H1 (cell line): ENCODE measurements around the gene PDLIM4. TPM values are rescaled to one million over a fixed set of nuclear protein-coding genes. Genes with fewer than 3 reads are reported as not detected.

Experiments used
- CTCF ChIA-PET: fragments of 300-600 bp; sonication (Branson Sonifier 250); formaldehyde crosslinking; loops from one replicate; lab custom pipeline; 2021; ENCODE audit not compliant: partially characterized antibody; lab: Charles Lee
- POLR2A ChIA-PET: fragments of 300-600 bp; sonication (Branson Sonifier 250); formaldehyde crosslinking; loops from one replicate; lab custom pipeline; 2021; ENCODE audit warnings: inconsistent platforms; ENCODE audit not compliant: partially characterized antibody; lab: Charles Lee
- DNase-seq, 2 experiments: peaks; one replicate each; pipeline versions ENCODE4 v3.0.0 to v3.0.0-alpha.2; 2010 to 2022; ENCODE audit warnings: low spot score in 2 of 2, low read depth in 1 of 2, mixed read lengths in 1 of 2
- FAIRE-seq: peaks from 2 replicates; lab custom pipeline; 2011; peaks lifted over from hg19 to GRCh38; lab: Jason Lieb, UNC
- H2AFZ ChIP-seq: 2 replicates; pipeline ENCODE4 v1.8.1; 2012; ENCODE audit warnings: low read length, inconsistent platforms
- H2AK5ac ChIP-seq: 2 replicates; pipeline ENCODE4 v1.6.1; 2013; ENCODE audit warnings: low read depth, low read length
- H2BK120ac ChIP-seq: replicated peaks from 2 replicates; pipeline ENCODE3; 2013; ENCODE audit warnings: low read depth, low read length, inconsistent platforms
- H2BK12ac ChIP-seq: 2 replicates; pipeline ENCODE4 v1.6.1; 2013; ENCODE audit warnings: low read depth, low read length
- H2BK15ac ChIP-seq: 2 replicates; pipeline ENCODE4 v1.6.1; 2013; ENCODE audit warnings: low read length
- H2BK20ac ChIP-seq: 2 replicates; pipeline ENCODE4 v1.6.1; 2013; ENCODE audit warnings: low read length
- H2BK5ac ChIP-seq: 2 replicates; pipeline ENCODE4 v1.6.1; 2013; ENCODE audit warnings: low read depth, low read length
- H3K14ac ChIP-seq: 2 replicates; pipeline ENCODE4 v1.6.1; 2013; ENCODE audit warnings: inconsistent platforms; ENCODE audit not compliant: insufficient read length
- H3K18ac ChIP-seq: 2 replicates; pipeline ENCODE4 v1.6.1; 2013; ENCODE audit warnings: low read length; ENCODE audit errors: extremely low read depth
- H3K23ac ChIP-seq: 2 replicates; pipeline ENCODE4 v1.6.1; 2013; ENCODE audit warnings: inconsistent platforms; ENCODE audit not compliant: insufficient read length
- H3K23me2 ChIP-seq: 2 replicates; pipeline ENCODE4 v1.6.1; 2013; ENCODE audit warnings: low read depth, low read length
- H3K27ac ChIP-seq: 2 replicates; pipeline ENCODE4 v1.6.1; 2011; ENCODE audit warnings: low read depth, low read length, inconsistent platforms
- H3K27me3 ChIP-seq, 4 experiments: replicated peaks in 1 of 4; 1 replicate in 1 of 4; 2 replicates in 3 of 4; pipeline versions ENCODE4 v1.6.1 to v1.8.1; 2011 to 2013; ENCODE audit warnings: low read length in 3 of 4, mild to moderate bottlenecking in 3 of 4, inconsistent platforms in 2 of 4, mixed read lengths in 2 of 4, moderate library complexity in 1 of 4; ENCODE audit not compliant: control insufficient read depth in 3 of 4, insufficient read depth in 3 of 4; ENCODE audit errors: extremely low read depth in 1 of 4
- H3K36me3 ChIP-seq, 4 experiments: 2 replicates each; pipeline versions ENCODE4 v1.6.1 to v1.8.1; 2011 to 2013; ENCODE audit warnings: mild to moderate bottlenecking in 4 of 4, low read length in 3 of 4, moderate library complexity in 2 of 4, control low read depth in 1 of 4, inconsistent platforms in 1 of 4; ENCODE audit not compliant: insufficient read depth in 4 of 4, control insufficient read depth in 2 of 4
- H3K4ac ChIP-seq: replicated peaks from 2 replicates; pipeline ENCODE3; 2013; ENCODE audit warnings: low read length, low read depth, mixed read lengths, inconsistent platforms; ENCODE audit not compliant: insufficient read length
- H3K4me1 ChIP-seq, 4 experiments: replicated peaks in 1 of 4; 1 replicate in 1 of 4; 2 replicates in 3 of 4; pipeline versions ENCODE4 v1.6.1 to v1.8.1; 2011 to 2013; ENCODE audit warnings: low read length in 3 of 4, inconsistent platforms in 2 of 4, mixed read lengths in 1 of 4; ENCODE audit not compliant: insufficient read depth in 4 of 4, control insufficient read depth in 3 of 4
- H3K4me2 ChIP-seq, 2 experiments: 2 replicates each; pipeline versions ENCODE4 v1.6.1 to v1.8.1; 2011 to 2013; ENCODE audit warnings: low read depth in 2 of 2, low read length in 2 of 2, control low read depth in 1 of 2, inconsistent platforms in 1 of 2, mild to moderate bottlenecking in 1 of 2; ENCODE audit not compliant: insufficient read depth in 1 of 2
- H3K4me3 ChIP-seq, 4 experiments: fragments of 200-600, 300-600 bp in 1 of 4; sonication (generic), shearing (Covaris generic), sonication (Bioruptor Twin) in 1 of 4; 2 replicates each; pipeline versions ENCODE4 v1.5.1 to v1.8.1; 2011 to 2016; ENCODE audit warnings: low read length in 4 of 4, low read depth in 3 of 4, control low read depth in 2 of 4, inconsistent platforms in 2 of 4, mild to moderate bottlenecking in 2 of 4, mixed read lengths in 1 of 4, moderate library complexity in 1 of 4; ENCODE audit not compliant: insufficient read depth in 2 of 4; ENCODE audit errors: extremely low read depth in 1 of 4
- H3K56ac ChIP-seq: replicated peaks from 2 replicates; pipeline ENCODE3; 2013; ENCODE audit warnings: low read depth, mild to moderate bottlenecking, mixed read lengths, low read length, inconsistent platforms; ENCODE audit not compliant: insufficient read length
- H3K79me1 ChIP-seq: 2 replicates; pipeline ENCODE4 v1.6.1; 2013; ENCODE audit warnings: low read depth, low read length, control low read depth
- H3K79me2 ChIP-seq, 2 experiments: 2 replicates each; pipeline versions ENCODE4 v1.6.1 to v1.8.1; 2012 to 2013; ENCODE audit warnings: low read length in 2 of 2, mild to moderate bottlenecking in 2 of 2, inconsistent platforms in 1 of 2; ENCODE audit not compliant: insufficient read depth in 2 of 2, control insufficient read depth in 1 of 2
- H3K9ac ChIP-seq, 4 experiments: replicated peaks in 1 of 4; 1 replicate in 1 of 4; 2 replicates in 3 of 4; pipeline versions ENCODE4 v1.6.1 to v1.8.1; 2011 to 2013; ENCODE audit warnings: low read depth in 3 of 4, low read length in 3 of 4, control low read depth in 2 of 4, mild to moderate bottlenecking in 2 of 4, moderate library complexity in 2 of 4, inconsistent platforms in 1 of 4; ENCODE audit errors: extremely low read depth in 1 of 4
- H3K9me3 ChIP-seq, 2 experiments: 2 replicates each; pipeline versions ENCODE4 v1.6.1 to v1.8.1; 2012 to 2013; ENCODE audit warnings: mild to moderate bottlenecking in 2 of 2, moderate library complexity in 2 of 2, control low read depth in 1 of 2, inconsistent platforms in 1 of 2, low read depth in 1 of 2, low read length in 1 of 2, mixed read lengths in 1 of 2; ENCODE audit not compliant: insufficient read depth in 2 of 2
- H4K20me1 ChIP-seq, 2 experiments: replicated peaks in 1 of 2; 2 replicates each; pipeline versions ENCODE3 to v1.8.1; 2011 to 2013; ENCODE audit warnings: inconsistent platforms in 2 of 2, low read length in 2 of 2, mild to moderate bottlenecking in 1 of 2; ENCODE audit not compliant: insufficient read depth in 2 of 2, control insufficient read depth in 1 of 2
- H4K5ac ChIP-seq: 2 replicates; pipeline ENCODE4 v1.6.1; 2013; ENCODE audit warnings: low read length, low read depth, mixed read lengths, inconsistent platforms; ENCODE audit not compliant: insufficient read length
- H4K8ac ChIP-seq: 2 replicates; pipeline ENCODE4 v1.8.0; 2013; ENCODE audit warnings: mild to moderate bottlenecking, moderate library complexity, low read length, inconsistent platforms; ENCODE audit not compliant: insufficient read depth; ENCODE audit errors: extremely low read depth
- H4K91ac ChIP-seq: replicated peaks from 2 replicates; pipeline ENCODE3; 2013; ENCODE audit warnings: low read length, mixed read lengths, inconsistent platforms; ENCODE audit not compliant: insufficient read length
- MAFK ChIP-seq: IDR thresholded peaks from 2 replicates; pipeline ENCODE4 v1.6.1; 2012; ENCODE audit warnings: low read depth, mild to moderate bottlenecking, improper control_type of control experiment, low read length
- WGBS, 2 experiments: shearing (Covaris generic) in 1 of 2; methylation state at CpG; one replicate each; pipeline versions ENCODE4 v1.1.6 to v1.1.7; 2013 to 2015; ENCODE audit warnings: low lambda C conversion rate in 2 of 2, mixed read lengths in 2 of 2, inconsistent platforms in 1 of 2, low coverage in 1 of 2, missing lambda C conversion rate in 1 of 2; ENCODE audit not compliant: insufficient replicate concordance in 2 of 2, insufficient coverage in 1 of 2, insufficient read length in 1 of 2; ENCODE audit errors: extremely low coverage in 1 of 2, missing lambda C conversion rate in 1 of 2; 5-methylcytosine and 5-hydroxymethylcytosine counted together
- polyA plus RNA-seq, 7 experiments: library from polyadenylated mRNA; depleted of rRNA in 3 of 7; stranded (reverse) in 5 of 7; unstranded in 2 of 7; fragments of >200 nt in 5 of 7; fragments of 200-250 nt in 2 of 7; gene quantifications; 1 replicate in 5 of 7; 2 replicates in 1 of 7; 4 replicates in 1 of 7; pipeline versions ENCODE4 v1.2.1 to v1.2.3, GENCODE V29; 2011 to 2013; ENCODE audit warnings: missing spikeins in 2 of 7, mixed read lengths in 2 of 7
- total RNA-seq: library from RNA; stranded (reverse); fragmentation: NEBNext Ultra II Directional; extraction: Animal tissue kit (Norgen Biotek cat#: 25700); gene quantifications from 2 replicates; pipeline ENCODE4 v1.2.1, GENCODE V29; 2021

The PDLIM4 gene
- total and polyA plus RNA-seq, 2 of the 8 experiments (the other 6 are each of a cell fraction or from before 2014, with no cell fraction given), result 10.7 to 29.1 TPM

DNA sequence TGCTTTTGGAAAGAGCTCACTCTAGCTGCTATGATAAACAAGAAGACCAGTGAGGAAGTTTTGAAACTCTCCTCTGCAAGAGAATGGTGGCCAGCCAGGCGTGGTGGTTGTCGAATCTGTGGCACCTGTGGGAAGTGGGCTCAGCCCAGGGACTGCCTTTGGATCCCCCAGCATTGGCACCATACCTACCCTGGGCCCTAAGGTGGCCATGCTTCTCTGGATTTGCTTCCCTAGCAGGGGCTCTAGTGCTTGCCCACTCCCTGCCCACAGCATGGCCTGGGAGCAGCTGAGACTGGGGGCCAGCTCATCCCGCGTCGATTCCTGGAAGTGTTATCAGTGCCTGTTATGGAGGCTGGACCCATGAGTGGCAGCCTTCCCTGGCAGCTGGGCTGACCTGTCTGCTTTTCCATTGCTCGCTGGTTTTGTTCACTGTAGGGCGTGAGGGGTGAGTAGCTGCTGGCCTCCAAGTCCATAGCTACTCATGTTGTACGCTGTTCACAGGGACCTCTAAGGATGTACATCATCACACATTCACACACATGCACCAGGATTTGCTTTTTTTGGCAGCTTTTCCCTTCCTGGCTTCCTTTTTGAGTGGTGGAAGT is 39.0 kb downstream of the PDLIM4 start:
- Histone ChIP-seq H3K18ac (no peak overlapping the region), H2BK20ac (no peak overlapping the region), H2AK5ac (no peak overlapping the region), H2BK120ac (no peak overlapping the region), H3K27me3 (peaks cover 2 to 21% (median 16%) of the 10 kb centered on the region in 4 experiments), H3K9me3 (no peaks in the 10 kb centered on the region), H4K5ac (no peak overlapping the region), H2BK12ac (no peak overlapping the region), H2BK15ac (no peak overlapping the region; the same call in 1 of the 2 replicates), H3K14ac (no peak overlapping the region), H3K4me1 (peaks cover 0 to 12% (median 3%) of the 10 kb centered on the region in 4 experiments; a peak in 5 of 7 replicates), H2AFZ (no peak overlapping the region), H3K56ac (no peak overlapping the region), H3K4ac (no peak overlapping the region), H3K79me2 (no peaks in the 10 kb centered on the region), H4K91ac (no peak overlapping the region), H3K9ac (no peak overlapping the region), H3K23ac (no peak overlapping the region), H2BK5ac (no peak overlapping the region), H3K36me3 (no peaks in the 10 kb centered on the region; a peak in 1 of 8 replicates), H3K4me2 (no peak overlapping the region), H3K23me2 (peaks cover 18% of the 10 kb centered on the region), H4K20me1 (peaks cover 1 to 3% of the 10 kb centered on the region in 2 experiments), H4K8ac (no peak overlapping the region), H3K79me1 (no peaks in the 10 kb centered on the region), H3K4me3 (no peak overlapping the region), H3K27ac (no peak overlapping the region)
- FAIRE-seq (no peak), DNase-seq (no peak)
- ChIA-PET CTCF (interaction anchor here (0.6 to 1.7 kb wide), 7 partner anchors 12 to 1468 kb away, joined by 3 to 9 read pairs (median 3); no protein-coding TSS in a partner anchor), POLR2A (interaction anchor here (1.0 kb wide), 1 partner anchor 15 kb away, joined by 4 read pairs; no protein-coding TSS in a partner anchor)
- WGBS, 2 experiments, result 83% methylated on average over 8 of the region's 8 CpGs; no CpG with 5 or more reads in 1 of the 2 experiments
- TF ChIP-seq MAFK, result no peak
